DND-41 (cell line): ENCODE measurements around the gene SLC26A1.

Experiments used
- ATAC-seq: fragments of 200-7000 bp; cut with Tn5 transposase; 3 replicates; pipeline ENCODE4 v1.9.1; 2021; ENCODE audit warnings: low read depth; ENCODE audit not compliant: insufficient read depth
- DNase-seq: peaks from one replicate; pipeline ENCODE4 v3.0.0-alpha.2; 2020
- H2AFZ ChIP-seq: 2 replicates; pipeline ENCODE4 v1.6.0; 2012; ENCODE audit warnings: low read depth, low read length
- H3K27ac ChIP-seq: 2 replicates; pipeline ENCODE4 v1.5.1; 2012; ENCODE audit warnings: low read length, inconsistent platforms
- H3K27me3 ChIP-seq: fragments of 200-600 bp; sonication (generic); 2 replicates; pipeline ENCODE4 v1.6.0; 2012; ENCODE audit warnings: low read length, mild to moderate bottlenecking, inconsistent platforms; ENCODE audit not compliant: insufficient read depth, poor library complexity
- H3K36me3 ChIP-seq: 2 replicates; pipeline ENCODE4 v1.5.1; 2012; ENCODE audit warnings: low read length, inconsistent platforms; ENCODE audit not compliant: insufficient read depth
- H3K4me1 ChIP-seq: 2 replicates; pipeline ENCODE4 v1.5.1; 2012; ENCODE audit warnings: mild to moderate bottlenecking, low read length; ENCODE audit not compliant: insufficient read depth
- H3K4me2 ChIP-seq: 2 replicates; pipeline ENCODE4 v1.6.0; 2012; ENCODE audit warnings: mild to moderate bottlenecking, moderate library complexity, low read length, inconsistent platforms; ENCODE audit not compliant: insufficient read depth
- H3K4me3 ChIP-seq, 2 experiments: fragments of 200-600 bp in 1 of 2; shearing (Covaris generic) in 1 of 2; 2 replicates each; pipeline ENCODE4 v1.5.1; 2012 to 2016; ENCODE audit warnings: inconsistent platforms in 2 of 2, low read length in 2 of 2, mild to moderate bottlenecking in 2 of 2, low read depth in 1 of 2, moderate library complexity in 1 of 2
- H3K79me2 ChIP-seq: 2 replicates; pipeline ENCODE4 v1.6.0; 2012; ENCODE audit warnings: low read length, inconsistent platforms; ENCODE audit not compliant: insufficient read depth
- H3K9ac ChIP-seq: 2 replicates; pipeline ENCODE4 v1.6.0; 2012; ENCODE audit warnings: low read depth, mild to moderate bottlenecking, inconsistent platforms, low read length, moderate library complexity
- H3K9me3 ChIP-seq: 2 replicates; pipeline ENCODE4 v1.5.1; 2012; ENCODE audit warnings: low read length, moderate library complexity, mild to moderate bottlenecking, inconsistent platforms; ENCODE audit not compliant: insufficient read depth, severe bottlenecking
- H4K20me1 ChIP-seq: 2 replicates; pipeline ENCODE4 v1.6.0; 2012; ENCODE audit warnings: low read length; ENCODE audit not compliant: insufficient read depth
- CTCF ChIP-seq: IDR thresholded peaks from 2 replicates; pipeline ENCODE4 v1.5.1; 2012; ENCODE audit warnings: borderline replicate concordance, low read length, moderate library complexity, mild to moderate bottlenecking; ENCODE audit not compliant: poor library complexity, severe bottlenecking; ENCODE audit errors: extremely low read depth
- EZH2 ChIP-seq: IDR thresholded peaks from 3 replicates; pipeline ENCODE4 v1.6.1; 2012; ENCODE audit warnings: borderline replicate concordance, low read depth, mild to moderate bottlenecking, moderate library complexity, low read length, inconsistent platforms; ENCODE audit not compliant: severe bottlenecking

SLC26A1 gene

GRCh38 chr4:947491-947971, 45.7 kb downstream of the SLC26A1 start:
- no peak for DNase-seq
- Histone ChIP-seq H3K9ac (no peak overlapping the region), H3K27me3 (no peaks in the 10 kb centered on the region), H3K4me1 (no peaks in the 10 kb centered on the region), H3K4me2 (no peak overlapping the region), H4K20me1 (peaks cover 9% of the 10 kb centered on the region), H3K36me3 (peaks cover 5% of the 10 kb centered on the region; the same call in 1 of the 2 replicates), H3K27ac (no peak overlapping the region), H3K79me2 (peaks cover 3% of the 10 kb centered on the region; the same call in 1 of the 2 replicates), H2AFZ (no peak overlapping the region), H3K9me3 (no peaks in the 10 kb centered on the region), H3K4me3 (no peak overlapping the region)
- TF ChIP-seq EZH2 (no peak), CTCF (no peak)
- ATAC-seq, result no peak

- H3K4me2 ChIP-seq, result no peak overlapping the region
- no peak for TF ChIP-seq CTCF
- TF ChIP-seq EZH2, result no peak
- H4K20me1 ChIP-seq, result peaks cover 9% of the 10 kb centered on the region
These were observed 46.4 kb downstream of the SLC26A1 start for GRCh38 chr4:946517-947471.

GRCh38 chr4:946103-946450, 47.1 kb downstream of the SLC26A1 start:
- Histone ChIP-seq H3K4me3 (no peak overlapping the region), H3K36me3 (no peaks in the 10 kb centered on the region), H3K27me3 (no peaks in the 10 kb centered on the region), H3K9ac (no peak overlapping the region), H3K79me2 (peaks cover 3% of the 10 kb centered on the region; the same call in 1 of the 2 replicates), H4K20me1 (peaks cover 9% of the 10 kb centered on the region), H3K9me3 (no peaks in the 10 kb centered on the region), H3K4me1 (no peaks in the 10 kb centered on the region), H3K4me2 (no peak overlapping the region), H2AFZ (no peak overlapping the region), H3K27ac (no peak overlapping the region)
- no peak for TF ChIP-seq EZH2
- TF ChIP-seq CTCF, result no peak
- ATAC-seq, result no peak
- DNase-seq, result no peak

More at GRCh38 chr4:946517-947471, 46.4 kb downstream of the SLC26A1 start:
- no peak overlapping the region for H3K4me3 ChIP-seq
- no peaks in the 10 kb centered on the region for H3K4me1 ChIP-seq
- no peak overlapping the region for H3K9ac ChIP-seq
- H3K27ac ChIP-seq, result no peak overlapping the region
- H2AFZ ChIP-seq, result no peak overlapping the region
- ATAC-seq (no peak), DNase-seq (no peak)
- no peaks in the 10 kb centered on the region for H3K27me3 ChIP-seq
- H3K79me2 ChIP-seq, result peaks cover 3% of the 10 kb centered on the region; the same call in 1 of the 2 replicates
- no peaks in the 10 kb centered on the region for H3K9me3 ChIP-seq
- H3K36me3 ChIP-seq, result peaks cover 5% of the 10 kb centered on the region; the same call in 1 of the 2 replicates
